ENCODE data around the gene CRB1. TPM values are rescaled to one million over a fixed set of nuclear protein-coding genes. Genes with fewer than 3 reads are reported as not detected.
A peak's percentile ranks its signal among the peaks of the same experiment; 100 is the strongest.
"Not testable (repeated sequence)": the region's sequence is repeated elsewhere in the genome, so short reads cannot be mapped to it uniquely, and the experiment has no call there.

CRB1 gene
- total RNA-seq, 1 donor from 2014 or later = not detected

- Mint-ChIP-seq H3K4me3 (ENCODE audit: unreplicated experiment) (no peak overlapping the region), H3K4me1 (ENCODE audit: unreplicated experiment) (peaks cover 3% of the 10 kb centered on the region), H3K9me3 (ENCODE audit: unreplicated experiment) (no peaks in the 10 kb centered on the region), H3K36me3 (ENCODE audit: low read depth, unreplicated experiment) (no peaks in the 10 kb centered on the region), H3K27me3 (ENCODE audit: unreplicated experiment) (no peaks in the 10 kb centered on the region), H3K27ac (ENCODE audit: unreplicated experiment) (no peak overlapping the region)
- TF ChIP-seq CTCF (IDR thresholded peaks at IDR 0.05; ENCODE audit: unreplicated experiment) = no peak
- no peak for DNase-seq (ENCODE audit: low spot score)
Observed at GRCh38 chr1:197394831-197395608, 127.0 kb downstream of the CRB1 start.

- Mint-ChIP-seq H3K27ac (ENCODE audit: unreplicated experiment) (no peak overlapping the region), H3K4me1 (ENCODE audit: unreplicated experiment) (no peaks in the 10 kb centered on the region), H3K9me3 (ENCODE audit: unreplicated experiment) (no peaks in the 10 kb centered on the region), H3K27me3 (ENCODE audit: unreplicated experiment) (no peaks in the 10 kb centered on the region), H3K4me3 (ENCODE audit: unreplicated experiment) (no peak overlapping the region), H3K36me3 (ENCODE audit: low read depth, unreplicated experiment) (no peaks in the 10 kb centered on the region)
- no peak for TF ChIP-seq CTCF (IDR thresholded peaks at IDR 0.05; ENCODE audit: unreplicated experiment)
- no peak for DNase-seq (ENCODE audit: low spot score)
Observed at GRCh38 chr1:197397895-197398294, 129.8 kb downstream of the CRB1 start.

DNA sequence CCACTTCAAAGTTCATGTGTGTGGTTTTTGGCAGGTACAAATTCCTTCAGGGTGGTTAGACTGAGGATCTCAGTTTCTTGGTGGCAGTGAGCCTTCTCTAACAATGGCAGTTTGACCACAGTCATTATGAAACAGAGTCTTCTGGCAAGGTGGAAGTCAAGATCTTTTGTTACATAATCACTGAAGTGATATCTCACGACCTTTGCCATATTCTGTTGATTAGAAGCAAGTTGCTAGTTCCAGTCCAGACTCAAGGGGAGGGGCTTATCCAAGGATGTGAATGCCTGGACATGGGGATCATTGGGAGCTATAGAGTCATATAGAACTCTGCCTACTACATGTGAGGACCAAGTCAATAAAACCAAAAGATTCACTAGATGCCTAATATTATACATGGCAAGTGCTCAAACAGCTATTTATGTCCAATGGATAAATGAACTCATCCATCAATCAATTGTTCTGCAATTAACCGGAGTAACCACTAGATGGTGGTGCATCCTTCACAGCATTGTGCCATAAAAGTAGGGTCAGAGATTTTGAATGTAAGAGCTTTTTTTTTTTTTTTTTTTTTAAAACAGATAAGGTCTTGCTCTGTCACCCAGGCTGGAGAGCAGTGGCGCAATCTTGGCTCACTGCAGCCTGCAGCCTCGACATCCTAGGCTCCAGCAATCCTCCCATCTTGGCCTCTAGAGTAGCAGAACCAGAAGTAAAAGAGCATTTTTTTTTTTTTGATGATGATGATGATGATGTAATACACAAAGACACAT lies 131.9 kb downstream of the CRB1 start:
- no peaks in the 10 kb centered on the region for H3K36me3 Mint-ChIP-seq (ENCODE audit: low read depth, unreplicated experiment)
- H3K4me3 Mint-ChIP-seq (ENCODE audit: unreplicated experiment) = no peak overlapping the region
- H3K27ac Mint-ChIP-seq (ENCODE audit: unreplicated experiment) = no peak overlapping the region
- no peaks in the 10 kb centered on the region for H3K4me1 Mint-ChIP-seq (ENCODE audit: unreplicated experiment)
- peak; percentile 80 for TF ChIP-seq CTCF (IDR thresholded peaks at IDR 0.05; ENCODE audit: unreplicated experiment)
- H3K27me3 Mint-ChIP-seq (ENCODE audit: unreplicated experiment) = no peaks in the 10 kb centered on the region
- no peaks in the 10 kb centered on the region for H3K9me3 Mint-ChIP-seq (ENCODE audit: unreplicated experiment)
- DNase-seq (ENCODE audit: low spot score) = peak; percentile 26

GRCh38 chr1:197400522-197400902 lies 132.5 kb downstream of the CRB1 start:
- Mint-ChIP-seq H3K4me1 (ENCODE audit: unreplicated experiment) (no peaks in the 10 kb centered on the region), H3K27ac (ENCODE audit: unreplicated experiment) (no peak overlapping the region), H3K4me3 (ENCODE audit: unreplicated experiment) (no peak overlapping the region), H3K36me3 (ENCODE audit: low read depth, unreplicated experiment) (no peaks in the 10 kb centered on the region), H3K27me3 (ENCODE audit: unreplicated experiment) (no peaks in the 10 kb centered on the region), H3K9me3 (ENCODE audit: unreplicated experiment) (no peaks in the 10 kb centered on the region)
- DNase-seq (ENCODE audit: low spot score) = no peak
- no peak for TF ChIP-seq CTCF (IDR thresholded peaks at IDR 0.05; ENCODE audit: unreplicated experiment)

DNA sequence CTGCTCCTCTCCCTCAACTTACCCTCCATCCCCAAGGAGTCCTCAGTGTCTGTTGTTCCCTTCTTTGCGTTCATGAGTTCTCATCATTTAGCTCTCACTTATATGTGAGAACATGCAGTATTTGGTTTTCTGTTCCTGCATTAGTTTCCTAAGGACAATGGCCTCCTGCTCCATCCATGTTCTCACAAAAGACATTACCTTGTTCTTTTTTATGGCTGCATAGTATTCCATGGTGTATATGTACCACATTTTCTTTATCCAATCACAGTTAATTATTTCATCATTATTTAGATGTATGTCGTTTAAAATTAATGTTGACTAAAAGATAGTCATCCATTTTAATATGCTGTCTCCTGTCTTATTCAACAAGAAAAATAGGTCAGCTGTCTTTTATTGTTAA lies 134.1 kb downstream of the CRB1 start:
- H3K27ac Mint-ChIP-seq (ENCODE audit: unreplicated experiment) = no peak overlapping the region
- no peaks in the 10 kb centered on the region for H3K9me3 Mint-ChIP-seq (ENCODE audit: unreplicated experiment)
- no peaks in the 10 kb centered on the region for H3K4me1 Mint-ChIP-seq (ENCODE audit: unreplicated experiment)
- no peaks in the 10 kb centered on the region for H3K36me3 Mint-ChIP-seq (ENCODE audit: low read depth, unreplicated experiment)
- no peak for DNase-seq (ENCODE audit: low spot score)
- no peaks in the 10 kb centered on the region for H3K27me3 Mint-ChIP-seq (ENCODE audit: unreplicated experiment)
- no peak for TF ChIP-seq CTCF (IDR thresholded peaks at IDR 0.05; ENCODE audit: unreplicated experiment)
- H3K4me3 Mint-ChIP-seq (ENCODE audit: unreplicated experiment) = no peak overlapping the region

DNA sequence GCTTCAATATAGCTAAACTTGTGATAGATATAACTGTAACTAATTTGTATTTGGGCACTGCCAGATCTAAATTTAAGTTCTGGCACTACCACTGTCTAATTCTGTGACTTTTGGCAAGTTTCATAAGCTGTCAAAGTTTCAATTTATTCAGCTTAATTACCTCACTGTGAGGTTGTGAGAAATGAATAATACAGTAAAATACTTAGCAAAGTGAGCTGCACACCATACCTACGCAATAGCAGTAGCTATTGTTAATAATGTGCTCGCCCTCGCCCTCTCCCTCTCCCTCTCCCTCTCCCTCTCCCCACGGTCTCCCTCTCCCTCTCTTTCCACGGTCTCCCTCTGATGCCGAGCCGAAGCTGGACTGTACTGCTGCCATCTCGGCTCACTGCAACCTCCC lies 136.7 kb downstream of the CRB1 start:
- not testable (repeated sequence) for H3K4me3 Mint-ChIP-seq (ENCODE audit: unreplicated experiment); DNase-seq (ENCODE audit: low spot score); H3K27ac Mint-ChIP-seq (ENCODE audit: unreplicated experiment); H3K9me3 Mint-ChIP-seq (ENCODE audit: unreplicated experiment); H3K36me3 Mint-ChIP-seq (ENCODE audit: low read depth, unreplicated experiment); H3K4me1 Mint-ChIP-seq (ENCODE audit: unreplicated experiment); H3K27me3 Mint-ChIP-seq (ENCODE audit: unreplicated experiment)

- not testable (repeated sequence) for H3K27me3 Mint-ChIP-seq (ENCODE audit: unreplicated experiment); H3K36me3 Mint-ChIP-seq (ENCODE audit: low read depth, unreplicated experiment); H3K4me3 Mint-ChIP-seq (ENCODE audit: unreplicated experiment); H3K4me1 Mint-ChIP-seq (ENCODE audit: unreplicated experiment); DNase-seq (ENCODE audit: low spot score); H3K27ac Mint-ChIP-seq (ENCODE audit: unreplicated experiment); H3K9me3 Mint-ChIP-seq (ENCODE audit: unreplicated experiment)
Observed at GRCh38 chr1:197405614-197406013, 137.6 kb downstream of the CRB1 start.

Measured in endothelial cell (in vitro differentiated cells).